GM18517 (cell line): ENCODE results near the gene BLM.
"Not testable (repeated sequence)": the region's sequence is repeated elsewhere in the genome, so short reads cannot be mapped to it uniquely, and the experiment has no call there.

ENCODE experiments used
- ATAC-seq: cut with Tn5 transposase; IDR thresholded peaks from one replicate; pipeline ENCODE4 v1.9.1; 2021; ENCODE audit warnings: mild to moderate bottlenecking, moderate library complexity; ENCODE audit not compliant: unreplicated experiment

The BLM gene

GRCh38 chr15:90716976-90717821, at the start of gene BLM:
Gene BLM (plus strand): TSS chr15:90717346. CDS start chr15:90747393, 30,047 bp downstream.
- ATAC-seq: peak; percentile 98

- not testable (repeated sequence) for ATAC-seq
Observed at GRCh38 chr15:90667755-90668345, 49.3 kb upstream of the BLM start.

GRCh38 chr15:90670631-90671030, 46.5 kb upstream of the BLM start:
- not testable (repeated sequence) for ATAC-seq

GRCh38 chr15:90671216-90671615, 45.9 kb upstream of the BLM start:
- no peak for ATAC-seq

GRCh38 chr15:90673357-90673756, 43.8 kb upstream of the BLM start:
- not testable (repeated sequence) for ATAC-seq

- ATAC-seq: no peak
Observed at GRCh38 chr15:90674476-90674875, 42.7 kb upstream of the BLM start.

- no peak for ATAC-seq
Observed at GRCh38 chr15:90675464-90675863, 41.7 kb upstream of the BLM start.

- ATAC-seq: no peak
Observed at GRCh38 chr15:90677807-90678790, 39.0 kb upstream of the BLM start.

GRCh38 chr15:90679959-90680358, 37.2 kb upstream of the BLM start:
- no peak for ATAC-seq

GRCh38 chr15:90680371-90680935, 36.7 kb upstream of the BLM start:
- ATAC-seq: no peak

GRCh38 chr15:90681056-90681455, 36.1 kb upstream of the BLM start:
- no peak for ATAC-seq

- no peak for ATAC-seq
Observed at GRCh38 chr15:90681480-90681879, 35.7 kb upstream of the BLM start.

- ATAC-seq: no peak
Observed at GRCh38 chr15:90683371-90683770, 33.8 kb upstream of the BLM start.

GRCh38 chr15:90683876-90684275, 33.3 kb upstream of the BLM start:
- ATAC-seq: no peak

GRCh38 chr15:90684281-90684680, 32.9 kb upstream of the BLM start:
- no peak for ATAC-seq

- peak; percentile 33 for ATAC-seq
Observed at GRCh38 chr15:90685591-90686434, 31.3 kb upstream of the BLM start.

GRCh38 chr15:90686435-90687218, 30.5 kb upstream of the BLM start:
- ATAC-seq: peak; percentile 85

- ATAC-seq: not testable (repeated sequence)
Observed at GRCh38 chr15:90689326-90689961, 27.7 kb upstream of the BLM start.

GRCh38 chr15:90690585-90690984, 26.6 kb upstream of the BLM start:
- ATAC-seq: no peak
